Occipital lobe (tissue), 2 donors: ENCODE results near the gene PTPRR. TPM values are rescaled to one million over a fixed set of nuclear protein-coding genes. Genes with fewer than 3 reads are reported as not detected.

Source experiments
- DNase-seq: peaks from one replicate; lab custom pipeline; 2025; lab: John Stamatoyannopoulos, UW
- total RNA-seq: library from RNA; depleted of rRNA; stranded (reverse); fragments of >200 nt; gene quantifications from one replicate; pipeline ENCODE4 v1.2.3, GENCODE V29; 2014

Gene PTPRR
- total RNA-seq, 1 donor from 2014 or later: 19.5 TPM

GRCh38 chr12:70645494-70646317 lies 274.8 kb downstream of the PTPRR start:
- no peak for DNase-seq

DNA sequence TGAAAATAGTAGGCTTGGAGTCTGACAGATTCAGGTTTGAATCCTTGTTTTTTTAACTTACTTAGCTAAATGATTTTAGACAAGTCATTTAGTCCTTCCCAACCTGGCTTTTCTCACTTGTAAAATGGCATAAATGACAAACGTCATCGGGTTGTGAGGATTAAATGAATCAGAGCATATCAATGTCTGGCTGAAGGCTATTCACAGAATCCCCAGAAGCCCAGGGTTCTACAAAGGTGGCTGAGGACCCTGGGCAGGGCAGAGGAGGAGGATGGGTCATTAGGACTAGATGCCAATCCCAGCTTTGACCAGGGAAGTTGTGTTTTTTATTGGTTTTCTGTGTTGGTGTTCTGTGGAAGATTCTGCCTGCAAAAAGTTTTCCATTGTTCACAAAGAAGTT lies 275.7 kb downstream of the PTPRR start:
- DNase-seq: no peak

DNA sequence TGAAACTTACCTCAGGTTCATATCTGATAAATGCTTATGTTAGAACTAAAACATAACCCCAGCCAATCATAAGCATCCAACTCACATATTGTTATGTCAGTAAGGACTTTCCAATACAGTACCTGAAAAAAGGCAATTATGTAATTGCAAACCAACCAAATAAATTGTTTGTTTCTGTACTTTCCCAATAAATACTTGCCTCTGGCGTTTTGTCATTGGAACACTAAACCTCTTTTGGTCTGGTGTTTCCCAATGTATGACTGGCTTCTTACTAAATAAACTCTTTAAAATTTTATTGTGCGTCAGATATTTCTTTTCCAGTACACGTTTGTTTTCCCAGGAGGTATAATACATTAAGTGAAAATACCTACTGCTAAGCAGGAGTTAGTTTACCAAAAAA lies 276.6 kb downstream of the PTPRR start:
- DNase-seq: no peak

DNA sequence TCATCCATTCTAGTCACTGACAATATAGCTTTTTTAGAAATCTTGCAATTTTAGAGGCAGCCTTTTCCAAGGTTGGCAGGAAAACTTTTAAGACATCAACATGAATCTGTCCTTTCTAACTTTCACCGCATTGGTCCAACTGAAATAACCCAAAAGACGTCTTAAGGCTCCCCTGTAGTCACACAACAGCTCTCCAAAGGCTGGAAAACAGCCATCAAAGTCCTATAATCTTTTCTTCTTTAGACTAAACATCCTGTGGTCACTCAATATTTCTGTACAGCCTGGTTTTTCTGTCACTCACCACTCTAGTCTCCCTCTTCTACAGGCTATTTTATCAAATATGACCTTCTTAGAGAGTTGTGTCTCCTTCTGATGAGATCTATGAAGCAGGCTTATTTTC lies 278.8 kb downstream of the PTPRR start:
- DNase-seq: no peak

- DNase-seq: no peak
Observed at GRCh38 chr12:70640901-70641300, 279.6 kb downstream of the PTPRR start.

DNA sequence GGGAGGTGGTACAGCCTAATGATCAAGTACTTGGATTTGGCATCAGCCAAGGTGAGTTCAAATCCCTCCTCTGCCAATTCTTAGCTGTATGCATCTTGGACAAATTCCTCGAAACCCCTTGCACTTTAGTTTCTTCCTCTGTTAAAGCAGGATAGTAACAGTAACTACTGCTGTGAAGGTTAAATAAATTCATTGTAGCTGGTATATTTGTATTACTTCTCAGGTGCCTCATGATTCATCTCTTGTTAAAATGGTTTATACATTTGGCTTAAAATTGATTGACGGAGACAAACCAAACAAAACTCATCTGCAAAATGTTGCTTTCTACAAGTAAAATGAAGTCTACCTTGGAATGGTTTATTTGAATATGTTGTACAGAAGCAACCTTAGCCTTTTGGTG lies 281.0 kb downstream of the PTPRR start:
- DNase-seq: no peak

- DNase-seq: no peak
Observed at GRCh38 chr12:70638639-70639360, 281.7 kb downstream of the PTPRR start.

GRCh38 chr12:70637303-70638085 lies 283.0 kb downstream of the PTPRR start, which contains the start of gene PTPRB:
TSS of gene PTPRB (minus strand) at chr12:70637429. CDS start at chr12:70637395, 34 bp downstream.
- no peak for DNase-seq

DNA sequence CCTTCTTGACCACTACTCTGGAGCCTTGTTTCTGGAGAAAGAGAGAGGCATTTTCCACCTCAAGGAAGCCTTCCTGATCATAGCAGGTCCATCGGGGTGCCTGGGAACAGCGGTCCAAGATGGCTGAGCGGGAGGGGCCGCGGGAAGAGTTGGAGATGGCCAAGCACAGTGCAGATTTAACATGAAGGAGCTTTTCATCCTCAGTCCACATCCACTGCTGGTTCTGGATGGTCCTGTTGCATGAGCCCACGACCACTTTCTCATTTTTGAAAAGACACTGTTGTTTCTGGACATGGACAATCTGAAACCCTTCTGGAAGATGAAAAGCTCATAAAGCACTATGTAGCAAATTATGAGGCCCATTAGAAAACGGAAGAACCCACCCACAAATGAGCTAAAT lies 284.8 kb downstream of the PTPRR start:
- no peak for DNase-seq

- DNase-seq: no peak
Observed at GRCh38 chr12:70628701-70629480, 291.6 kb downstream of the PTPRR start.

GRCh38 chr12:70627677-70628076 lies 292.9 kb downstream of the PTPRR start:
- no peak for DNase-seq

- DNase-seq: no peak
Observed at GRCh38 chr12:70626180-70626579, 294.4 kb downstream of the PTPRR start.

DNA sequence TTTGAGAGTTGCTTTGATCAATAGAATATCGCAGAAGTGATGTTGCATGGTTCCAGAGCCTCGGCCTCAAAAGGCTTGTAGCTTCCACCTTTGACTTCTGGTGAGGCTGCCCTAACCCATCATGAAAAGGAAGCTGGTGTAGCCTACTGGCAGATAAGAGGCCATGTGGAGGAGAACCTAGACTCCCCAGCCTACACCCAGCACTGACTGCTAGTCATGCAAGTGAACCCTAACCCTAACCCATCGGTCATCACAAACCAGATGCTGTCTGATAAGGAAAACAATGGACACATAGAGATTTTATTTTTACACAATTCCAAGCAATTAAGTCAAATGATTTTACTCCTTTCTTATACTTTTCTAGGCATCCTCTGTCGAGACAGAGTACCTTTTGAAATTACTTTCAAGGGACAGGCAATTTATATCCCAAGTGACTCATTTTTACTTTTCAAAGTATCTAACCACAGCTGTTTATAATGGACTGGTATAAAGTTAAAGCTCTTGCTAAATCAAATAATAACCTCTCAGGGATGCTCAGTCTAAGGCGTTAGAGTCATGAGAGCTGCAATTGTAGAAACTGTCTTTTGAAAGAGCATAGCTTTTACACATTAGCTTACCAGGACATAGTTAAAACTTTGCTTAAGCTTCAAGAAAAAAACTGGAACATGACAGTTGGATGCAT lies 300.9 kb downstream of the PTPRR start:
- no peak for DNase-seq

DNA sequence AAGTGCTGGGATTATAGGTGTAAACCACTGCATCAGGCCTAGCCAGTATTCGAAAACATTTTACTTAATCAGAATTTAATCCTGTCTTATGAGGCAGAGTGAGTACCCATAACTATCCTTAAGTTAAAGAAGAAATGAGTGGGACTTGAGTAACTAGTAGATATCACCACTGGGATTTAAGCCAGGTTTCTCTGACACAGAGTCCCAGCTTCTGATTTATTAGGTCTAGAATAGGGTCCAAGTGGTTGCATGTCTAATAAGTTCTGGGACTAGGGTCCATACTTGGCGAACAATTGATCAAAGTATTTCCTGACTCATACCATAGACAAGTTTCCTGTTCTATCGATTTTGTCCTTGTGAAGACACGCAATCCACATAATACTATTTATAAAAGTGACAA lies 302.2 kb downstream of the PTPRR start:
- no peak for DNase-seq

GRCh38 chr12:70617450-70617849 lies 303.1 kb downstream of the PTPRR start:
- no peak for DNase-seq

- no peak for DNase-seq
Observed at GRCh38 chr12:70615174-70615866, 305.2 kb downstream of the PTPRR start.

DNA sequence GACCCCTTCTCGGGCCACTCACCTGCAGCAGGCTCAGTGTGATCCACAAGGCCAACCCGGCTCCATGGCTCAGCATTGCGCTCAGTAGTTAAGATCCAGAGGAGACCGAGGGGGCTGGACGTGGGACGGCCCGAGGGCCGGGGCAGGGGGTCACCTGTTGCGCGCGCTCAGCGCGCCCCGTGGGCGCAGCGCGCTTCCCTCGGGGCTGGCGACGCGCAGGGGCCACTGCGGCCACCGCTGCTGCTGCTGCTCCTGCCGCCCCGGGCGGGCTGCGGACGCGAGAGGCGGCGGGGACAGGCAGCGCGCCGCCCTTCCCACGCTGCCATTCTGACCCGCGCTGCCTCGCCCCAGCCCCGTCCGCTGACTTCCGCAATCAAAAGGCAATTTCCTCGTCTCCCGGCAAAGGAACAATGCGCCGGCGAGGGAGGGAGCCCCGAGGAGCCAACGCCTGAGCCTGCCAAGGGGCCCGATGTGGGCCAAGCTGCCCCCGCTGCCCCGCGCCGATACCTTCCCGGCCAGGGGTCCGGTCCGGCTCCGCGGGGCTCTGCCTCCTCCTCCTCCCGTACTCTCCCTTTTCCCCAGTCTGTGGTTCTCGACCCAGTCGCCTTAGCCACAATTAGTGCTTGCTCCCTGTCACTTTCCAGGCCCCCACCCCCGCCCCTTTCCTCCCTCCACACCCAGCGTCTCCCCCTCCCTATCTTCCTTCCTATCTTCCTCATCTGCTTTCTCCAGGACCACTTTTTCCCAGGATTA lies 310.6 kb downstream of the PTPRR start:
- DNase-seq: no peak

DNA sequence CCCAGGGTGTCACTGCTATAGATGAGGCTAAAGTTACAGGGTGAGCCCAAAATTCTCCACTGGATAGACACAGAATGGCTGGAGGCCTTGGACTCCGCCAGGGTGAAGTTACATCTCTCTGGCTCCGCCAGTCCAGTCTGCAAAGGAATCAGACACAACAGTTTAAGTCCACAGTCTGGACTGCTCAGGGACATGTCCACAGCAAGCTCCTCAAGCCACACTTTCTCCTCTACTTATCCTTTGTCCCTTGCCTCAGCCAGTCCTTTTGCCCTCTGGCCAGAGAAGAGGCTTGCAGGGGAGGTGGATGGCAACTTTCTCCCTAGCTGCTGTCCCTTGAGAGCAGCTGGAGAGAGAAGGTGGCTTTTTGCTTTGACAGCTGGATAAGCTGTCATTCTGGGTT lies 311.3 kb downstream of the PTPRR start:
- DNase-seq: no peak

- no peak for DNase-seq
Observed at GRCh38 chr12:70608184-70608583, 312.4 kb downstream of the PTPRR start.
